Cardiac muscle cell (in vitro differentiated cells and primary cell): ENCODE results near the gene ERP27. TPM values are rescaled to one million over a fixed set of nuclear protein-coding genes. Genes with fewer than 3 reads are reported as not detected.

Source experiments
- DNase-seq, 2 donors: peaks; one replicate each; pipeline versions ENCODE4 v3.0.0 to v3.0.0-alpha.2; 2010 to 2017; ENCODE audit warnings: low read depth in 1 of 2, low spot score in 1 of 2
- H3K27ac ChIP-seq: fragments of 200-600 bp; sonication (generic); 2 replicates; pipeline ENCODE4 v1.5.1; 2016
- H3K27me3 ChIP-seq: fragments of 200-600 bp; sonication (generic); 2 replicates; pipeline ENCODE4 v1.6.0; 2016; ENCODE audit warnings: control low read depth
- H3K36me3 ChIP-seq: fragments of 200-600 bp; sonication (generic); 2 replicates; pipeline ENCODE4 v1.5.1; 2016; ENCODE audit warnings: control low read depth
- H3K4me1 ChIP-seq: fragments of 200-600 bp; sonication (generic); 2 replicates; pipeline ENCODE4 v1.8.1; 2017; ENCODE audit warnings: low read depth, mild to moderate bottlenecking, mixed run types
- H3K4me3 ChIP-seq: fragments of 200-600 bp; sonication (generic); 2 replicates; pipeline ENCODE4 v1.5.1; 2016; ENCODE audit warnings: mild to moderate bottlenecking
- H3K9me3 ChIP-seq: fragments of 200-600 bp; sonication (generic); 2 replicates; pipeline ENCODE4 v1.5.1; 2017; ENCODE audit warnings: low read depth, mild to moderate bottlenecking, control low read depth
- CTCF ChIP-seq: IDR thresholded peaks from 2 replicates; pipeline ENCODE4 v1.5.1; 2012; ENCODE audit warnings: low read depth, mild to moderate bottlenecking, low read length
- polyA plus RNA-seq: library from polyadenylated mRNA; unstranded; fragments of >200 nt; fragmentation: Nextera tagmentation; extraction: Ambion mirVana; gene quantifications from 2 replicates; pipeline ENCODE4 v1.2.1, GENCODE V29; 2016
- total RNA-seq: library from RNA; depleted of rRNA; stranded (reverse); fragments of >200 nt; gene quantifications from 2 replicates; pipeline ENCODE4 v1.2.3, GENCODE V29; 2016

Gene ERP27
- total and polyA plus RNA-seq, 2 experiments from 2014 or later: not detected

- peak in 1 of 2 donors; percentile 42 for DNase-seq
- no peak overlapping the region for H3K27ac ChIP-seq
- no peak overlapping the region for H3K4me3 ChIP-seq
- H3K27me3 ChIP-seq: no peaks in the 10 kb centered on the region
- no peaks in the 10 kb centered on the region for H3K9me3 ChIP-seq
- H3K4me1 ChIP-seq: peaks cover 6% of the 10 kb centered on the region
- H3K36me3 ChIP-seq: no peaks in the 10 kb centered on the region
- no peak for TF ChIP-seq CTCF
These were observed 69.3 kb downstream of the ERP27 start for GRCh38 chr12:14868916-14869506.

Other genes starting within 250 kb of the ERP27 start
- gene GUCY2C, start 241.9 kb downstream of the ERP27 start, total RNA-seq: not detected in 2 replicates
- gene GUCY2C, start 241.9 kb downstream of the ERP27 start, polyA plus RNA-seq: 0.05 and 0.07 TPM in 2 replicates
- gene WBP11, start 135.1 kb downstream of the ERP27 start, total RNA-seq: 24.5 and 28.2 TPM in 2 replicates
- gene WBP11, start 135.1 kb downstream of the ERP27 start, polyA plus RNA-seq: 67.7 and 80.8 TPM in 2 replicates
- gene C12orf60, start 134.9 kb downstream of the ERP27 start, total RNA-seq: 0.56 and 1.0 TPM in 2 replicates
- gene C12orf60, start 134.9 kb downstream of the ERP27 start, polyA plus RNA-seq: 1.7 and 3.2 TPM in 2 replicates
- gene SMCO3, start 124.4 kb downstream of the ERP27 start, total RNA-seq: not detected in 2 replicates
- gene SMCO3, start 124.4 kb downstream of the ERP27 start, polyA plus RNA-seq: 0.16 and 0.22 TPM in 2 replicates
- not detected in 2 replicates for gene ART4, start 95.0 kb downstream of the ERP27 start, total RNA-seq
- 0.24 TPM in 1 of 2 replicates, not detected in the other for gene ART4, start 95.0 kb downstream of the ERP27 start, polyA plus RNA-seq
- 1.4 TPM in 1 of 2 replicates, not detected in the other for gene MGP, start 52.7 kb downstream of the ERP27 start, total RNA-seq
- 1.1 TPM in 1 of 2 replicates, not detected in the other for gene MGP, start 52.7 kb downstream of the ERP27 start, polyA plus RNA-seq
- 3.8 and 8.2 TPM in 2 replicates for gene ARHGDIB, start 23.1 kb upstream of the ERP27 start, total RNA-seq
- gene ARHGDIB, start 23.1 kb upstream of the ERP27 start, polyA plus RNA-seq: 6.5 and 6.7 TPM in 2 replicates
- not detected in 2 replicates for gene PDE6H, start 34.5 kb upstream of the ERP27 start, total RNA-seq
- gene PDE6H, start 34.5 kb upstream of the ERP27 start, polyA plus RNA-seq: not detected in 2 replicates